ENCODE measurements around the gene RAB14. TPM values are rescaled to one million over a fixed set of nuclear protein-coding genes. Genes with fewer than 3 reads are reported as not detected.

Gene RAB14
- total and polyA plus RNA-seq, 2 donors (not counting 1 experiment from before 2014, with no cell fraction given), result 20.4 to 52.6 TPM

- TF ChIP-seq CTCF (IDR thresholded peaks at IDR 0.05) (no peak), EZH2 (IDR thresholded peaks at IDR 0.05; ENCODE audit: borderline replicate concordance, insufficient read depth, low read depth, low read length, poor library complexity, severe bottlenecking) (no peak)
- Mint-ChIP-seq H3K27me3 (no peaks in the 10 kb centered on the region), H3K9me3 (ENCODE audit: insufficient read depth) (no peaks in the 10 kb centered on the region), H3K27ac (no peak overlapping the region), H3K4me3 (no peak overlapping the region), H3K4me1 (peaks cover 6% of the 10 kb centered on the region)
- WGBS (ENCODE audit: insufficient coverage), result 100% methylated on average over 1 of the region's 3 CpGs
- no peak overlapping the region for H3K9ac ChIP-seq (ENCODE audit: low read length)
- H3K4me1 ChIP-seq (ENCODE audit: control insufficient read depth in 2 of 2, insufficient read depth in 2 of 2, low read length in 2 of 2), result peaks cover 0 to 5% of the 10 kb centered on the region in 2 donors
- intact Hi-C loops (cut with micrococcal nuclease), result no loop called here
- no peaks in the 10 kb centered on the region for H3K27me3 ChIP-seq (replicated peaks in 1 of 4; ENCODE audit: control extremely low read depth in 1 of 4, control insufficient read depth in 3 of 4, insufficient read depth in 4 of 4, low read length in 3 of 4)
- POLR2A ChIA-PET, result no interaction called here
- no peak for ATAC-seq (ENCODE audit: low read depth)
- no peak overlapping the region for H2AFZ ChIP-seq (ENCODE audit: insufficient read depth, low read depth, low read length, poor library complexity, severe bottlenecking)
- no peak overlapping the region for H3K4me3 ChIP-seq (ENCODE audit: control extremely low read depth in 1 of 5, extremely low read depth in 1 of 5, insufficient read depth in 1 of 5, low read depth in 2 of 5, low read length in 4 of 5)
- no peaks in the 10 kb centered on the region for H3K9me3 ChIP-seq (ENCODE audit: control extremely low read depth in 1 of 3, control insufficient read depth in 2 of 3, insufficient read depth in 1 of 3, low read length in 2 of 3)
- H3K79me2 ChIP-seq (ENCODE audit: control insufficient read depth, insufficient read depth, low read length), result peaks cover 4% of the 10 kb centered on the region
- no peak for DNase-seq
- H4K20me1 ChIP-seq (ENCODE audit: control insufficient read depth, insufficient read depth, low read length, poor library complexity, severe bottlenecking), result no peaks in the 10 kb centered on the region
- CTCF ChIA-PET, result no interaction called here
- no peak overlapping the region for H3K4me2 ChIP-seq (replicated peaks; ENCODE audit: low read depth, low read length, poor library complexity, severe bottlenecking)
- H3K27ac ChIP-seq (ENCODE audit: low read length in 2 of 2), result no peak overlapping the region
- H3K36me3 ChIP-seq (replicated peaks in 1 of 2; ENCODE audit: control extremely low read depth in 1 of 2, control insufficient read depth in 1 of 2, extremely low read depth in 1 of 2, insufficient read depth in 2 of 2, low read length in 1 of 2), result peaks cover 4 to 11% of the 10 kb centered on the region in 2 experiments
Measured at GRCh38 chr9:121219530-121219929, 17.9 kb upstream of the RAB14 start.

GRCh38 chr9:121218357-121219027 is 16.8 kb upstream of the RAB14 start:
- no peak overlapping the region for H3K27ac Mint-ChIP-seq
- Histone ChIP-seq H3K4me3 (ENCODE audit: control extremely low read depth in 1 of 5, extremely low read depth in 1 of 5, insufficient read depth in 1 of 5, low read depth in 2 of 5, low read length in 4 of 5) (no peak overlapping the region), H4K20me1 (ENCODE audit: control insufficient read depth, insufficient read depth, low read length, poor library complexity, severe bottlenecking) (no peaks in the 10 kb centered on the region), H3K9me3 (ENCODE audit: control extremely low read depth in 1 of 3, control insufficient read depth in 2 of 3, insufficient read depth in 1 of 3, low read length in 2 of 3) (no peaks in the 10 kb centered on the region), H3K4me2 (replicated peaks; ENCODE audit: low read depth, low read length, poor library complexity, severe bottlenecking) (no peak overlapping the region), H3K9ac (ENCODE audit: low read length) (no peak overlapping the region), H2AFZ (ENCODE audit: insufficient read depth, low read depth, low read length, poor library complexity, severe bottlenecking) (no peak overlapping the region), H3K27me3 (replicated peaks in 1 of 4; ENCODE audit: control extremely low read depth in 1 of 4, control insufficient read depth in 3 of 4, insufficient read depth in 4 of 4, low read length in 3 of 4) (no peaks in the 10 kb centered on the region), H3K36me3 (replicated peaks in 1 of 2; ENCODE audit: control extremely low read depth in 1 of 2, control insufficient read depth in 1 of 2, extremely low read depth in 1 of 2, insufficient read depth in 2 of 2, low read length in 1 of 2) (peaks cover 3 to 12% of the 10 kb centered on the region in 2 experiments), H3K79me2 (ENCODE audit: control insufficient read depth, insufficient read depth, low read length) (peaks cover 4% of the 10 kb centered on the region), H3K4me1 (ENCODE audit: control insufficient read depth in 2 of 2, insufficient read depth in 2 of 2, low read length in 2 of 2) (peaks cover 0 to 5% of the 10 kb centered on the region in 2 donors), H3K27ac (ENCODE audit: low read length in 2 of 2) (no peak overlapping the region)
- no peak overlapping the region for H3K4me3 Mint-ChIP-seq
- H3K9me3 Mint-ChIP-seq (ENCODE audit: insufficient read depth), result no peaks in the 10 kb centered on the region
- CTCF ChIA-PET, result interaction anchor here (0.6 to 1.4 kb wide), 5 partner anchors 9 to 149 kb away, joined by 3 to 6 read pairs (median 3); no protein-coding TSS in a partner anchor
- no peak for DNase-seq
- TF ChIP-seq EZH2 (IDR thresholded peaks at IDR 0.05; ENCODE audit: borderline replicate concordance, insufficient read depth, low read depth, low read length, poor library complexity, severe bottlenecking) (no peak), CTCF (IDR thresholded peaks at IDR 0.05) (no peak)
- POLR2A ChIA-PET, result no interaction called here
- H3K27me3 Mint-ChIP-seq, result no peaks in the 10 kb centered on the region
- no peak for ATAC-seq (ENCODE audit: low read depth)
- 74% methylated on average over 8 of the region's 8 CpGs for WGBS (ENCODE audit: insufficient coverage)
- H3K4me1 Mint-ChIP-seq, result peaks cover 7% of the 10 kb centered on the region
- intact Hi-C loops (cut with micrococcal nuclease), result no loop called here
